Colon (tissue), 2 donors: ENCODE data around the gene BID.
"Not testable (repeated sequence)": the region's sequence is repeated elsewhere in the genome, so short reads cannot be mapped to it uniquely, and the experiment has no call there.

Experiments
- FAIRE-seq: peaks from 2 replicates; lab custom pipeline; 2012; peaks lifted over from hg19 to GRCh38; lab: Jason Lieb, UNC
- donor health status: control.
- donor health status: control.

BID gene

DNA sequence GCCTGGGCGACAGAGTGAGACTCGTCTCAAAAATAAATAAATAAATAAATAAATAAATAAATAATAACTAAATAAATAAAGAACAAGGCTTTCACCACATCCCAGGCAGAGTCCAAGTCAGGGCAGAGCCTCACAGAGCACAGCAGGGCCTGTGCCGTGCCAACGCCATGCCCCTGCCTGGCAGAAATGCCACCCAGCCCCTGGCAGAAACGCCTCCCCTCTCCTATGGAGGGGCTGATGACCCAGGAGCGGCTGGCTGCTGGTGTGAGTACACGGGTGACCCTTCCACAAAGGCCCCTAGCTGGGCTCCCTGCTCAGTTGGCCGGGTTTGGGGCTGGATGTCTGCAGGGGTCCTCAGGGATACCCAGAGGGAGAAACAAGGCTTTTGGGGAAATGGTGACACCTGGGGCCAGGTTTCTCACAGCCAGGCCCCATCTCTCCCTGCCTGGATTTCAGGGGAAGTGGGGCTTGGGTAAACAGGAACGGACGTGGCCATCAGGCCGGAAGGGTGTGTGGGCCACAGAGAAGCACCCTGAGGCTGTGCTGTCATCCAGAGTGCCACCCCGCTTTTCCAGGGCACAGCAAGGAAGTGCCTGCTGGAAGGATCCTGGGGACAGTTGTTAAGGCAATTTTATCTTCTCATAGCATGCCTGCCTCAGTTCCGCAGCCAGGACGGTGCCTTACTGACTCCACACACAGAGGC, 5.1 kb downstream of the BID start:
- FAIRE-seq = no peak

DNA sequence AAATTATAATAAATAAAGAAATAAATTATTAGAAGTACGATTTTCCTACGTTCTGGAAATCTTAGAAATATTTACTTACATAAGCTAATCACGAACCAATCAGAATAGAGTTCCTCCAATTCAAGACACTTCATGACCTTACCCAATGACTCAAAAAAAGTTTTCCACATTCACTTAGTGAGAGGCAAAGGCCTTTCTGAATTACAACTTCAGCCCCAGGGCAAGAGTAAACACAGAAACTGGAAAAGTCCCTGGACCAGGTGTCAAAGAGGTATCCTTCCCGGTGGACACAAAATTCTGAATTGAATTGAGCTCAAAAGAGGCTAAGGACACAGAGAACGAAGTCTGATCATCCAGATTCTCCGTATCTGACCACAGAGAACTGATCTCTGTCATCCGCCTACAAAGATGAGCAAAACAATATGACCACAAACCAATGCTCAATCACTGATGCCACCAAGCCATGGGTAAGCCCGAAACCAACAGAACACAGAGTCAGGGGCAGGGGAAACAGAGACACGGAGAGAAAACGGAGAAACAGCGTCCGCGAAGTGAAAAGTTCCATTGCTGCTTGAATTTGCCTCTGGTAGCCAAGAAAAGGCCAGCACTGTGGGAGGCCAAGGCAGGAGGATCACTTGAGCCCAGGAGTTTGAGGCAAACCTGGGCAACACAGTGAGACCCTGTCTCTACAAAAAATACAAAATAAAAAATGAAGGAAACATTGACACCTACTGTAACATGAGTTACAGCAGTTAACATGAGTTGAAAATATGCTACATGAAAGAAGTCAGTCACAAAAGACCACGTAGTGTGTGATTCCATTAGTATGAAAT, 6.8 kb downstream of the BID start:
- FAIRE-seq = no peak

DNA sequence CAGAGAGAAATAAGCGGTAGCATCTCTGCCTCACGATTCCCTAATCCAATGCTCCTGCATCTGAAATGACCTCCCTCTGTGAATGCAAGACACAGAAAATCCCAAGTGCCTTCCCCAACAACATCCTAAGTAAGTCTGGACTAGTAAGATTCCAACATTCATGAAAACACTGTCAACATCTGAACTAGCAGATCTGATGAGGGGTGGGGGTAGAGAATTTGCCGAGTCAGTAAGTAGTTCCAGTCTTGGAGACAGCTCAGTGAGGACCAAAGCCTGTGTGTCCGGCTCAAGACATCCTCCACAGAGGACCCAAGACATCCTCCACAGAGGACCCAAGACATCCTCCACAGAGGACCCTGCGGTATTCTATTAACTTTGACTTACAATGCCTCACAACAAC, 9.4 kb downstream of the BID start:
- not testable (repeated sequence) for FAIRE-seq

DNA sequence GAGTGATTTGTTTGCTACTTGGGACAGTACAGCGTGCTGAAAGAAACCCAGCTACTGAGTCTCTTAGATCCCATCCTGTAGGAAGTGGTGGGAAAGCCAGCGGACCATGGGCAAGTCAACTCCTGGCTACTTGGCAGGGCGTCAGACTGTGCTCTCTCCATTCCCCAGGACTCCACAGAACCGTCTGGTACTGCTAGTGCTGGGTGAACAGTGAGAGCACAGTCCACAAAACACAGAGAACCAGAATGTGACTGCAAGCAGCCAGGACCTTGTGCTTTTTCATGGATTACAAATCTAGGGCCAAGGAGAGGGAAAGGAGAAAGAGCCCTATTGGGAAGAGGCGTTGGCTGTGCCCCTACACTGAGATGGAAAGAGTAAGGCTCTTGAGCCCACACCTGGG, 10.2 kb downstream of the BID start:
- no peak for FAIRE-seq

DNA sequence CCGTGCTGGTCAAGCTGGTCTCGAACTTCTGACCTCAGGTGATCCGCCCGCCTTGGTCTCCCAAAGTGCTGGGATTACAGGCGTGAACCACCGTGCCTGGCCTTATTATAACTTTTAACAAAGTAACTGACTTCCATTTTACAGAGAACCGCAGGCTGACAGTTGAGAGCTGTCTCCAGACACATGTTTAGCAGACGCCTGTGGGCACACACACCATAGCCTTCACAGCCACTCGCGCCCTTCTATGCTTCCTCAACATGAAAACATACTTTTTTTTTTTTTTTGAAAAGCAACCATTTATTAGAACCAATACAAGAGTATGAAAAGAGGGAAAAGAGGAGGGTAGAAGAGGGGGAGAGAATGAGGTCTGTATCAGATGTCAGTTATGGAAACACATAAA, 10.8 kb downstream of the BID start:
- FAIRE-seq = not testable (repeated sequence)

DNA sequence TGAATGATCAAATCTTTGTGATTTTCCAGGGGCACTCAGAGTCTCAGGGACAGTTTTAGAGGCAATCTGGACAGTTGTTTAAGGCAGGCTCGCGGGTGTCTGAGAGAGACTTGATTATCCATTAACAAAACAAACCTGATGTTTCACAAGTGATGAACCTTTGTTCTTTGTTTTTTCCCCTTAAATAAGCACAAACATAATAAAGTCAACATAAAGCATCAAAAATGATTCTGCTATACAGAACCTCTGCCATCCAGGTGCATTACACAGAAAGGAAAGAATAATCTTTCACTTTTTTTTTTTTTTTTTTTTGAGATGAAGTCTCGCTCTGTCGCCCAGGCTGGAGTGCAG, 13.2 kb downstream of the BID start:
- no peak for FAIRE-seq

DNA sequence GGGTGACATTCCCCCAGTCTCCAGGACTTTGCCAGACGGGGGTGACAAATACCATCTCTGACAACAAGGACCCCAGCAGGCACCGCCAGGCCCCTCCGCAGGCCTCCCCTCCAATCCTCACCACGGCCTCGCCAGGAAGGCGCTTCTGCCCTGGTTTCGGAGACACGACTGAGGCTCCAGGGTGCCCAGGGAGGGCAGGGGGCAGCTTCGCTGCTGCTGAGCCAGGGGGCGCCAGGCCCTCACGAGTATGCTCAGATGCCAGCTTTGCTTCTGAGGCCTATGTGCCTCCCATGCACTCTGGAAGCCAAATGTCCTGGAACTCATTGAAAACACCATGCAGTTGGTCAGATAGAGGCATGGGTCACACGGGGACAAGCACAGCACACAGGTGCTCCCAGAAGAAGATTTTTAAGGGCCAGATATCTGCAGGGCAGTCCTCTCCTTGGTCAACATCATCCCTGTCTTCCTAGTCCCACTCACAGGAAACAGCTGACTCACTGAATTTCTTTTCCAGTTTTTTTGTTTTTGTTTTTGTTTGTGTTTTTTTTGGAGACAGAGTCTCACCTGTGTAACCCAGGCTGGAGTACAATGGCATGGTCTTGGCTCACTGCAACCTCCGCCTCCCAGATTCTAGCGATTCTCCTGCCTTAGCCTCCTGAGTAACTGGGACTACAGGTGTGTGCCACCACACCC, 19.9 kb downstream of the BID start:
- no peak for FAIRE-seq

DNA sequence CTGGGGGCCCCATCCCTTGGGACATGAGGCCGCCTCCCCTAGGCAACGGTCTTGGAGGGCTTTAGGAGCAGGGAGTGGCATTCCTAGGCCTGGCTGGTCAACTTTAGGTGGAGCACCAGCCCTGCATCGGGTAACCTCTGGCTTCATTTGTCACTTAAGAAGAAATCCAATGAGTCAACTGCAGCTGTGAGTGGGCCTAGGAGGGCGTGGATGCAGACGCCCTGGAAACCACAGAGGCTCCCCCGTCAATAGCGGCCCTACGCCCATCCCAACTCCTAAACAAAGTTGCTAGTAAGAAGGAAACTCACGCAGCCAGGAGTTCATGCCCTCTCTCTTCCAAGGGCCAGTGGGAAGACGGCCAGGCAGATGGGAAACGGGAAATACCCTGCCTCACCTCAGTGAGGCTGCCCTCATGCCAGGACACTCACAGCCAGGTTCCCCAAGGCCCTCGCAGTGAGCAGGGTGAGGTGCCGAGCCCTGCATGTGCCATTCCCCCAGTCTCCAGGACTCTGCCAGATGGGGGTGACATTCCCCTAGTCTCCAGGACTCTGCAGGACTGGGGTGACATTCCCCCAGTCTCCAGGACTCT, 20.8 kb downstream of the BID start:
- FAIRE-seq = no peak

DNA sequence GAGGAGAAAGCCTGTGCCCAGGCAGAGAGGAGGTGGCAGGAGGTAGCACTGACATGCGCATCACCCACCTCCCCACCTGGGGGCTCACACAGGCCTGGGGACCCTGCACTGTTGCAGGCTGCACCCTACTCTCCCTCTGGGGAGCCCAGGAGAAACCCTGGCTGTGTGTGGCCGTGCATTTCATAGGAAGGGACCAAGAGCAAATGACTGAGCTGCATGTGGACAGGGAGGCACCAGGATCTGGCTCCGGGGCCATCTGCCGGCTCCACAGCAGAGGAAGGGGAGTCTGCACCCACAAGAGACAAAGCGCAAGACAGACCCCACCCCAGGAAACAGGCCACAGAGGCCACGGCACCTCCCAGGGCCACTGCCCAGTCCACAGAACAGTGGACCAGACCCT, 22.7 kb downstream of the BID start:
- no peak for FAIRE-seq

DNA sequence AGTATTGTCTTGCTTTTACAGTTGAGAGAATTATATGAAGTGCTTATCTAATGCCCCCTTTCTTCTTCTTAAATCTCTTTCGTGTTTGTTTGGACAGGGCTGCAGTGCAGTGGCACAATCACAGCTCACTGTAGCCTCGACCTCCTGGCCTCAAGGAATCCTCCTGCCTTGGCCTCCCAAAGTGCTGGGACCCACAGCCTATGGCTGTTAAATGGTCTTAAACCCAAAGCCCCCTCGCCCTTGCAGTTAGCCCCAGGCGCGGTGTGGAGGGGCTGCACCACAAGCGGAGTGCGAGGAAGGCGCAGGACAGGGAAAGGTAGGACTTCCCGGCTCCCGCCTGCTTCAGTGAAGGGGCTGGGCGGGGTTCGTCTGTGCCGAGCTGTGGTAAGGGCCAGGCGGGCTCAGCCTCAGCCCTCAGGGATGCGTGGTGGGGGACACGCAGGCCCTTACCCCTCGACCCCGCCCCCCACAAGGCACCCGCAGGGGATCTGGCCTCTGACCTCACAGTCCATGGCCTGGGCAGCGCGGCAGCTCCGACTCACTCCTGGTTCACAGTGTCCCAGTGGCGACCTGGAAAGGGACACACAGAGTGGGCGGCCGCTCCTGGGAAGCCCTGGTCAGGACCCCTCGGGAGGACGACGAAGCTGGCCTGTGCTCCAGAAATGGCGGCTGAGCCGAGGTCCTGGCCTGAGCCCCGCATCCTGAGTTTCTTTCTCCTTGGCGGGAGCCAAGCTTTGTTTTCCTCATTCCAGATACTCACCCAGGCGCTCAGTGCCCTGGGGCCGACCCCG, 24.5 kb downstream of the BID start:
- no peak for FAIRE-seq

DNA sequence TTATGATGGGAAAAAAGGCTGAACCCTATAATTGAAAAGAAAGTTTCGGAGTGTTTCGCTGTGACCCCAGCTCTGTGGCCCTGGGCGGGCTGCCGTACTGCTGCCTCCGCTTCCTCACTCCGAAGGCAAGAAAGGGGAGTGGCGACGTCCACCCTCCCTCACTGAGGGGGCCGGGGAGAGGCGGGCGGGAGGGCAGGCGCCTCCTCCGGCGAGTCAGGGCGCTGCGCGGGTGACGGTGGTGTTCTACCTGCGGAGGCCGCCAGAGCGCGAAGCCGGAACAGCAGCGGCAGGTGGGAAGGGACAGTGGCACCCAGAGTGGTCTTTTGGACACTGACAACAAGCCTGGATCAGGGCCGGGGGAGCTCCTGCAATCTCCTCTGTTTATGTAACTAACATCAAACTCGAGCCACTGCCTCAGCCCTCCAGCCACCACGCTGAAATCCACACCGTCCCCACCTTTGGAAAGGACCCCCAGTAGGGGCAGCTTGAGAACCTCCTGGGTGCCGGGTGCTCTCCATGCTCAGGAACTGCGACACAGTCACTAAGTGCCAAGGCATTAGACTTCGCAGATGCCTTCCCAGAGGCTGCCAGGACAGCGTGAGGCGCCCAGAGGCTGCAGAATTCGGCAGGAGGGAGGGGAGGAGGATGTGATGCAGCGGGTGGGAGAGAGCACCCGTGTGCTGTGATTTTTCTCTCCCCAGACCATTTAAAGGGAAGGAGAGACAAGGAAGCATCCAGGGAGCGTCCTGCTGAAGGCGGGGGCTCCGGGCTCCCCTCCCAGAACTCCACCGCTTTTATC, 25.5 kb downstream of the BID start:
- FAIRE-seq = no peak

DNA sequence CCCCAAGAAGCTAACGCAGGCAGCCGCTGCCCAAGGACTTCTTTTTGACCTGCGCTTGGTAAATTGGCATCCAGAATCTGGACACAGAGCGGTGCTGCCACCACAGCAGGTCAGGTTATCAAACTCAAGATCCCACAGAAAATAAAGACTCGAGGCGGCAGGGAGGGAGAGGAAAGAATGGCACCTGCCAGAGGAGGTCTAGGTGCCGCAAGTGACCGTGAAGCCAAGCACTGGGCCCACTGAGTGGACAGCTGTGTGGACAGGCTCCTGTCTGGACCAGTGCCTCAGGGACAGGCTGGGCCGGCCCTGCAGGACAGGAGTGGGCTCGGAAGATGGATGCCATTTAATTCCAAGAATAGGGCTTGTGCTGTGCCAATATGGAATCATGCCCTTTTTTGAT, 27.4 kb downstream of the BID start:
- FAIRE-seq = no peak

DNA sequence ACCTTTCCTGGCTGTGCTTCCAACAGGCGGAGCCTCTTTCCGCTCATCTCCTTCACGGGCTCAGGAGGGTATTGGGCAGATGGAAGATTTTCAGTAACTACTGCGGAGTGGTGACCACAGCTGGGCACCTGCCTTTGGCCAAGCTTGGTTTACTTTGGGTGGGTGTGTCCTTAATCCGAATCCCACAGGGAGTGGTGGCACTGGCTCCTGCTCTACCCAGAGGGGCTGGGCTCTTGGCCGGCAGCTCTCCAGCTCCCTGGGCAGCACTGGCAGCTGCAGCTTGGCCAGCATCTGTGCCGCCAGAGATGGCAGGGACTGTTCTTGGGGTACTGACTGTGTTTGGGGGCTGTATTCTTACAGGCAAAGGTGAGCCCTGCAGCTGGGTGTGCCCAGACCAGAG, 29.8 kb downstream of the BID start:
- no peak for FAIRE-seq

DNA sequence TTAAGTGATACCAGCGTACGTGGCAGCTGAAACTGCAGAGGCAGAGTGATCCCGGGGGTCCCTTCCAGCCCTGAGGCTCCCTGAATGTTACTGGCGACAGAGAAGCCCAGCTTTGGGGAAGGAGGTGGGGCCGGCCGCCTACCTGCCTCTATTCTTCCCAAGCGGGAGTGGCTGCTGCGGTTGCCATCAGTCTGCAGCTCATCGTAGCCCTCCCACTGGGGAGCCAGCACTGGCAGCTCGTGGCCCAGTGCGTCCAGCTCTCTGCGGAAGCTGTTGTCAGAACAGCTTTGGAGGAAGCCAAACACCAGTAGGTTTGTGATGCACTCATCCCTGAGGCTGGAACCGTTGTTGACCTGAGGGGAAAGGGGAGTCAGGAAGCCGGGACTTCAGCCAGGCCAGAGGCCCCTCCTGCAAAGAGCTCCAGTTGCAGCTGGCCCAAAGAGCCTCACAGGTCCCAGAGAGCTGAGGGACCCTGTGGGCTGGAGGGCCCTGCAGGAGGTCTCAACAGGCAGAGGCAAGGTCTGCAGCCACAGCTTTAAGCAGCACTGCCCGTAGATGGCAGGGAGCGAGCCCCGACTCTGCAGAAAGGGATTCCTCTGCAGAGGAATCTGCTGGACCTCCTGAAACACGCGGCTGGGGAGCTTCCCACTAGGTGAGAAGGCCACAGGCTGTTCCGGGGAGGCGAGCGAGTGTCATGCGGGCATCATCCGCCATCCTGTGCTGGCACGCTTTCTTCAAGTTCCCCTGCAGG, 30.4 kb downstream of the BID start:
- no peak for FAIRE-seq

DNA sequence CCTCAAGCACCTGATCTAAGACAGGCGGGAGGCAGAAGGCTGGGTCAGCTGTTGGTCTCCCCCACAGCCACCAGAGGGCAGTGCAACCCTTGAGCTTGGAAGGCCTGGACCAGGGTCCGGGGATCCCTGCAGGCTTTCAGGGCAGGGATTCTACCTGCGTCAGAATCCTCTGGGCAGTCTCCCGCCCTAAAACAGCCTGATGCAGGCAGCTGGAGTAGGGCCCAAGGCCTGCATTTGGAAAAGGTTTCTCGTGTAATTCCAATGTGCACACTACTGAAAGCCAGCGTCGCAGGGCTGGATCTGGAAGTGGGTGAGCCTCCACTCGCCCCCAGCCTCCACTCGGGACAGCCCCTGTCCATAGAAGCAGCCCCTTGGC, 31.8 kb downstream of the BID start:
- FAIRE-seq = no peak

DNA sequence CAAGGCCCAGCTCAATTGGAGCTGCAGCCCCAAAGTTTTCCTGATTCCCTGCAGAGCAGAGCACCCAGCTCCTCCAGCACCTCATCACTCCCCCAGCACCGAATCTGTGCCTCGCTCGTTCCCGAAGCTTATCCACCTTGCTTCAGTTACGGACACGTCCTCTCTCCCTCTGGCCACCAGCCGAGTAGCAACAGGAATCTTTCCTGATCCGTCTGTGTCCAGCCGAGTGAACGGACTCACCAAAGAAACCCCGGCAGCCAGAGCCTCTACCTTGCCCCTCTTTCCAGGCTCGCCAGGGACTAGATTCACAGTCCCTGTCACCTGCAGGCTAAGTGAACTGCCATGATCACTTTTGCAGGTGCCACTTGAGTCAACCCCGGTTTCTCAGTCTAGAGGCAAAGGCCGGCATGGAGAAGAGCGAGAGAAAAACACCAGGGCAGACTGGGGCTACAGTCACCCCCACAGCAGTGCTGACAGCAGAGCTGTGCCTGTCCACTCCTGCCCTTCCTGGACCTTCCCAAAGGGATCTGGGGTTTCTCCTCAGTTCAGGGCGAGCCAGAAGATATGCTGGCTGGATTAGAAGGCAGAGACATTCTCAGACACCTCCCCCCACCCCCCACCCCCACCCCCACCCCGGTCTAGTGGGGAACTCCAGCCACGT, 32.3 kb downstream of the BID start:
- FAIRE-seq = no peak

DNA sequence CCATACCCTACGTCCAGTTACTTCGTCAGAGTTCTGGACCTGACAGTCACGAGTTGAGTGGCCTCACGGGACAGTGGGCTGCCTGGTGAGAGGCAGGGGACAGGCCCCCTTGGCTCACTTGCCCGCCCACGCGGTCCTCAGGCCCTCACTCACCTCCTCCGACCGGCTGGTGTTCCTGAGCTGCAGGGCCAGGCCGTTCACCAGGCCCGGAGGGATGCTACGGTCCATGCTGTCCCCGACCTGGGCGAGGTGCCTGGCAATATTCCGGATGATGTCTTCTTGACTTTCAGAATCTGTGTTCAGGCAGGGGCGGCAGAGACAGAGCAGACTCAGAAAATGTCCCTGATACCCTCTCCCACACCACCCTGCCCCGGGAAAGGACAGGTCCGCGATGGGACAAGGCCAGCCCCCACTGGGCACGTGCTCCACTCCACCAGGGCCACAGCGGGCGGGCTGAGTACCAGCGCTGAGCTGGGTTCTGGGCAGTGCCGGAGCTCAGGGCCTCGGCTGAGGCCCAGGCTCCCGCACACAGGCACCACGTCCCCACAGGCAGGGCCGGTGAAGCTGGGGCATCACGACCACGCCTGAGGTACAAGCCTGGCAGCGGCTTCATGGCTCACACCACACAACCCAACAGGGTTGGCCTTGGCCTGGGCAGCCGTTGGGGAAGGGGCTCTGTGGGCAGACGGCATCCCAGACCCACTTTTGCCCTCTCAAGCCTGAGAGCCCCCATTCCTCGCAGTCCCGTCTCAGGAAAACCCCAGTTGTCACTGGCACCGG, 34.9 kb downstream of the BID start:
- no peak for FAIRE-seq

DNA sequence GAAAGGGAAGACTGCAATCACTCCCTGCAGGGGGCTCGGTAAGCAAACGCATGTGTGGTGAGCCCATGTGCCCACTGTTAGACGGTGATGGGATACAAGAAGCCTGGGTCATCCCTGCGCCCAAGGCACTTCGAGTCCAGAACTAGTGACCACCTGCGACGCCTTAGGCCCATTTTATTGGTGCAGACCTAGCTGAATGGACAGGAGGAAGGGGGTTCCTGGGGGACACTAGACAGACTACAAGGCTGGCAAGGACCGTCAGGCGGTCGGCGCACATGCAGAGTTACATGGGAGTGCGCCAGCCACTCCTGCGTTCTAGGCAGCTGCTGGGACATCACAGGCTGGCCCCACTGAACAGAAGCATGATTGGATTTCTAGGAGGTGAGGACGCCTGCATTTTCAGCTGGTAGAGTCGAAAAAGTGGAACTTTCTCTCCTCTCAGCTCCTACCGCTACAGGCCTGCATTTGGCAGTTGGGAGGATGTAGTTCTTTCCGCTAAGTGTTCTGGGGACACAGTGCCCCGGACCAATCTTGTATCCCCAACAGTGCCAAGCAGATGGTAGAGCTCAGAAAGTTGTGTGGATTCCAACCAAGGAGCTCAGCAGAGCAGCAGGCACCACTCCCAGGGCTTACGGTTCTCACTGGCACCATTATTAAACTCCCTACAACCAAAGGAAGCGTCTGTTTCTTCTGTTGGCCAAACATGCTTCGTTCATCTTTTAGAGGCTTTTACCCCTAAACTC, 35.7 kb downstream of the BID start:
- no peak for FAIRE-seq
